ENCODE measurements around the gene TMEM97. TPM values are rescaled to one million over a fixed set of nuclear protein-coding genes. Genes with fewer than 3 reads are reported as not detected.

The TMEM97 gene
- total RNA-seq, 1 donor from 2014 or later: 13.6 TPM

- DNase-seq (ENCODE audit: low spot score): no peak
- TF ChIP-seq CTCF (IDR thresholded peaks at IDR 0.05): peak; percentile 60
- Mint-ChIP-seq H3K36me3 (ENCODE audit: low read depth) (peaks cover 35% of the 10 kb centered on the region), H3K9me3 (ENCODE audit: low read depth) (no peaks in the 10 kb centered on the region), H3K27me3 (ENCODE audit: low read depth) (no peaks in the 10 kb centered on the region), H3K4me1 (ENCODE audit: low read depth) (peaks cover 32% of the 10 kb centered on the region), H3K27ac (ENCODE audit: unreplicated experiment) (peak overlapping the region; percentile 92), H3K4me3 (ENCODE audit: unreplicated experiment) (no peak overlapping the region)
Measured at GRCh38 chr17:28346746-28347246, 27.8 kb downstream of the TMEM97 start.

DNA sequence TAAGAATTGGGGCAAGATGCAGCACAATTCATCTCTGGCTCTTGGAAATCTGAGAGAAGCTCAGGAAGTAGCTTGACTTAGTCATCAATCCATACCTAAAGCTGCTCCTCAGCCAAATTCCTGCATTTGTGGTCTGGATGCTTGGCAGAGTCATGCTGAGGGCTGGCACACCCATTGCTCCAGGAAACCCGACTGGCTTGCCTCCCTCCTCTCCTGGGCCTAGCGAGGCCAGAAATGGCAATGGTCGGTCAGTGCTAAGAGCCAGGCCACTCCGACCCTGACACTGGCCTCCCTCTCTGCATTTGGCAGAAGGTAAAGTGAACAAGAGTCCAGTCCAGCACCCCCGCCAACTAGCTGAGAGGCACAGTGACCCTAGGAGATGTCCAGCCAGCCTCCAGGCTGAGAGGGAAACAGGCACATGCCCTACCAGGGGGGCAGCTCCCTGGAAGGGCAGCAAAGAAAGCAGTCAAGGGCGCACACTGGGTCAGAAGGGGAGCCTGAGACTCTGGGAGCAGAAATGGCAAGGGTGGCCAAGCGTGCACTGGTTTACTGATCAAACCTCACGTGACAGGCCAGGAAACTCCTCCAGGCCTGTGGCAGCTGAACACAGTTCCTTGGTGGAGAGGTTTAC lies 28.4 kb downstream of the TMEM97 start:
- H3K9me3 Mint-ChIP-seq (ENCODE audit: low read depth): no peaks in the 10 kb centered on the region
- no peak for TF ChIP-seq CTCF (IDR thresholded peaks at IDR 0.05)
- no peak overlapping the region for H3K4me3 Mint-ChIP-seq (ENCODE audit: unreplicated experiment)
- peaks cover 35% of the 10 kb centered on the region for H3K36me3 Mint-ChIP-seq (ENCODE audit: low read depth)
- H3K27me3 Mint-ChIP-seq (ENCODE audit: low read depth): no peaks in the 10 kb centered on the region
- H3K27ac Mint-ChIP-seq (ENCODE audit: unreplicated experiment): peak overlapping the region; percentile 92
- DNase-seq (ENCODE audit: low spot score): no peak
- peaks cover 32% of the 10 kb centered on the region for H3K4me1 Mint-ChIP-seq (ENCODE audit: low read depth)

GRCh38 chr17:28348979-28349378 lies 30.0 kb downstream of the TMEM97 start:
- TF ChIP-seq CTCF (IDR thresholded peaks at IDR 0.05): no peak
- H3K27me3 Mint-ChIP-seq (ENCODE audit: low read depth): no peaks in the 10 kb centered on the region
- peak overlapping the region; percentile 22 for H3K27ac Mint-ChIP-seq (ENCODE audit: unreplicated experiment)
- no peak for DNase-seq (ENCODE audit: low spot score)
- H3K4me1 Mint-ChIP-seq (ENCODE audit: low read depth): peaks cover 32% of the 10 kb centered on the region
- no peaks in the 10 kb centered on the region for H3K9me3 Mint-ChIP-seq (ENCODE audit: low read depth)
- no peak overlapping the region for H3K4me3 Mint-ChIP-seq (ENCODE audit: unreplicated experiment)
- H3K36me3 Mint-ChIP-seq (ENCODE audit: low read depth): peaks cover 34% of the 10 kb centered on the region

- no peak for TF ChIP-seq CTCF (IDR thresholded peaks at IDR 0.05)
- Mint-ChIP-seq H3K27me3 (ENCODE audit: low read depth) (no peaks in the 10 kb centered on the region), H3K9me3 (ENCODE audit: low read depth) (no peaks in the 10 kb centered on the region), H3K4me3 (ENCODE audit: unreplicated experiment) (no peak overlapping the region), H3K36me3 (ENCODE audit: low read depth) (peaks cover 31% of the 10 kb centered on the region), H3K27ac (ENCODE audit: unreplicated experiment) (no peak overlapping the region), H3K4me1 (ENCODE audit: low read depth) (peaks cover 29% of the 10 kb centered on the region)
- peak; percentile 60 for DNase-seq (ENCODE audit: low spot score)
Measured at GRCh38 chr17:28350271-28350670, 31.3 kb downstream of the TMEM97 start.

DNA sequence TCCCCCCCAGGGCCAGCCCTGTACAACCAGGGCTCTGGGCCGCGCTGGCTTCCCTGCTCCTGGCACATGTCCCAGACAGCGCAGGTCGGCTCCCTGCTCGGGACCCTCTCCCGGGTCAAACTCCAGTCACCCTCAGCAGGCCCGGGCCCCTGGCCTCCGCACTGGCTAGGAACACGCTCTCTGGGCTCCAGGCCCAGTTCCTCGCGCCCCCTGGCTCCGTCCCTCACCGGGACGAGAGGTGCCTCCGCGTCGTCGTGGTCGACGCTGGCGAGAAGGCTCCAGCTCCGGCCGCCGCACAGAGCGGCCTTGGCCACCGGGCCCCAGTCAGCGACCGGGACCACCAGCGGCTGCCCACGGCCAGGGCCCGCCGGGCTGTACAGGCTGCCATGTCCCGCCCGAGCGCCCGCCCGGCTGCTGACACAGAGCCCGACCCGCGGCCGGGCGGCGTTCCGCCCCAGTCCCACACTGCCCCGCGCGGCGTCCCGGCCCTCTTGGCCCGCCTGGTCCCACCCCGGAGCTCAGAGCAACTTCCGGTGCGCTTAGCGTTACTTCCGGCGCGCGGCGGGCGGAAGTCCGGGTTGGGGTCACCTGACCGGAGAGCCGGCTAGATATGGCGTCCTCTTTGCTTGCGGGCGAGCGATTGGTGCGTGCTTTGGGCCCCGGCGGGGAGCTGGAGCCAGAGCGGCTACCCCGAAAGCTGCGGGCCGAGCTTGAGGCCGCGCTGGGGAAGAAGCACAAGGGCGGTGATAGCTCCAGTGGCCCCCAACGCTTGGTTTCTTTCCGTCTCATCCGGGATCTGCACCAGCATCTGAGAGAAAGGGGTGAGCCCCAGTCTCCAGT lies 38.3 kb downstream of the TMEM97 start, which contains the start of gene POLDIP2:
Gene POLDIP2, minus strand, starts transcription at position 467 of the 840 bp plus-strand sequence. Its CDS starts 79 bp downstream, at position 388.
- peak within 1 kb of the TSS; percentile 91 for H3K27ac Mint-ChIP-seq (ENCODE audit: unreplicated experiment)
- no peaks in the 10 kb centered on the region for H3K27me3 Mint-ChIP-seq (ENCODE audit: low read depth)
- peaks cover 24% of the 10 kb centered on the region for H3K4me1 Mint-ChIP-seq (ENCODE audit: low read depth)
- peak; percentile 52 for TF ChIP-seq CTCF (IDR thresholded peaks at IDR 0.05)
- peaks cover 17% of the 10 kb centered on the region for H3K36me3 Mint-ChIP-seq (ENCODE audit: low read depth)
- no peaks in the 10 kb centered on the region for H3K9me3 Mint-ChIP-seq (ENCODE audit: low read depth)
- H3K4me3 Mint-ChIP-seq (ENCODE audit: unreplicated experiment): peak within 1 kb of the TSS; percentile 92
- peak; percentile 98 for DNase-seq (ENCODE audit: low spot score)

Measured in chondrocyte (in vitro differentiated cells).